Vagina (tissue), 2 donors: ENCODE measurements around the gene TXNDC9. TPM values are rescaled to one million over a fixed set of nuclear protein-coding genes. Genes with fewer than 3 reads are reported as not detected.
"Not testable (repeated sequence)": the region's sequence is repeated elsewhere in the genome, so short reads cannot be mapped to it uniquely, and the experiment has no call there.

ENCODE experiments used
- DNase-seq, 2 donors: peaks; one replicate each; pipeline ENCODE4 v3.0.0-alpha.2; 2017; ENCODE audit errors: extremely low spot score in 2 of 2
- H3K27ac ChIP-seq: fragments of 200-600 bp; sonication (generic); one replicate; pipeline ENCODE4 v1.5.1; 2019
- H3K27me3 ChIP-seq: fragments of 200-600 bp; sonication (generic); one replicate; pipeline ENCODE4 v1.5.1; 2019
- H3K36me3 ChIP-seq, 2 donors: fragments of 200-600 bp; sonication (generic); one replicate each; pipeline ENCODE4 v1.5.1; 2017 to 2019
- H3K4me1 ChIP-seq: fragments of 200-600 bp; sonication (generic); one replicate; pipeline ENCODE4 v1.5.1; 2019
- H3K4me3 ChIP-seq, 2 donors: fragments of 200-600 bp; sonication (generic); 1 replicate in 1 of 2; 2 replicates in 1 of 2; pipeline ENCODE4 v1.5.1; 2016 to 2019
- H3K9me3 ChIP-seq: fragments of 200-600 bp; sonication (generic); one replicate; pipeline ENCODE4 v1.5.1; 2019
- POLR2A ChIP-seq, 2 donors: fragments of 450-650 bp; IDR thresholded peaks; one replicate each; pipeline ENCODE4 v1.6.1; 2017; ENCODE audit warnings: antibody characterized with exemption in 2 of 2, mild to moderate bottlenecking in 2 of 2, moderate library complexity in 2 of 2
- POLR2AphosphoS5 ChIP-seq, 2 donors: sonication (generic); formaldehyde crosslinking; IDR thresholded peaks; one replicate each; pipeline ENCODE4 v1.9.0; 2017; ENCODE audit warnings: antibody characterized with exemption in 2 of 2, mild to moderate bottlenecking in 2 of 2, low read depth in 1 of 2; ENCODE audit not compliant: insufficient read depth in 1 of 2
- intact Hi-C: fragments of 100-400 bp; cut with DNase I; formaldehyde crosslinking; loops from one replicate; pipeline ENCODE4 v1.15.1; 2023
- total RNA-seq: library from RNA; depleted of rRNA; stranded (reverse); fragments of >200 nt; gene quantifications from one replicate; pipeline ENCODE4 v1.2.3, GENCODE V29; 2016
- TF ChIP-seq, protein P1 (sequence below), 3 experiments: fragments of 450-650 bp in 2 of 3; fragments of 200-600 bp in 1 of 3; sonication (generic) in 1 of 3; IDR thresholded peaks; one replicate each; pipeline ENCODE4 v1.5.1; 2017 to 2019; ENCODE audit warnings: antibody characterized with exemption in 3 of 3, mild to moderate bottlenecking in 2 of 3, moderate library complexity in 2 of 3

Gene TXNDC9
- total RNA-seq, 1 donor from 2014 or later, result 37.1 TPM

- Histone ChIP-seq H3K27ac (peak overlapping the region; percentile 91), H3K27me3 (no peaks in the 10 kb centered on the region), H3K4me3 (peak overlapping the region; percentile 78 to 97), H3K36me3 (peaks cover 0 to 15% of the 10 kb centered on the region in 2 donors), H3K9me3 (no peaks in the 10 kb centered on the region), H3K4me1 (peaks cover 34% of the 10 kb centered on the region)
- intact Hi-C loops, result no loop called here
- no peak for TF ChIP-seq POLR2A (IDR thresholded peaks at IDR 0.05)
- no peak for TF ChIP-seq POLR2AphosphoS5 (IDR thresholded peaks at IDR 0.05; ENCODE audit: insufficient read depth in 1 of 2, low read depth in 1 of 2)
- no peak for DNase-seq
Observed at GRCh38 chr2:99336804-99337112, 625 bp upstream of the TXNDC9 start.

GRCh38 chr2:99325384-99325783 lies 10.7 kb downstream of the TXNDC9 start:
- no peak for TF ChIP-seq POLR2A (IDR thresholded peaks at IDR 0.05)
- no peak for TF ChIP-seq POLR2AphosphoS5 (IDR thresholded peaks at IDR 0.05; ENCODE audit: insufficient read depth in 1 of 2, low read depth in 1 of 2)
- TF ChIP-seq, protein P1, sequence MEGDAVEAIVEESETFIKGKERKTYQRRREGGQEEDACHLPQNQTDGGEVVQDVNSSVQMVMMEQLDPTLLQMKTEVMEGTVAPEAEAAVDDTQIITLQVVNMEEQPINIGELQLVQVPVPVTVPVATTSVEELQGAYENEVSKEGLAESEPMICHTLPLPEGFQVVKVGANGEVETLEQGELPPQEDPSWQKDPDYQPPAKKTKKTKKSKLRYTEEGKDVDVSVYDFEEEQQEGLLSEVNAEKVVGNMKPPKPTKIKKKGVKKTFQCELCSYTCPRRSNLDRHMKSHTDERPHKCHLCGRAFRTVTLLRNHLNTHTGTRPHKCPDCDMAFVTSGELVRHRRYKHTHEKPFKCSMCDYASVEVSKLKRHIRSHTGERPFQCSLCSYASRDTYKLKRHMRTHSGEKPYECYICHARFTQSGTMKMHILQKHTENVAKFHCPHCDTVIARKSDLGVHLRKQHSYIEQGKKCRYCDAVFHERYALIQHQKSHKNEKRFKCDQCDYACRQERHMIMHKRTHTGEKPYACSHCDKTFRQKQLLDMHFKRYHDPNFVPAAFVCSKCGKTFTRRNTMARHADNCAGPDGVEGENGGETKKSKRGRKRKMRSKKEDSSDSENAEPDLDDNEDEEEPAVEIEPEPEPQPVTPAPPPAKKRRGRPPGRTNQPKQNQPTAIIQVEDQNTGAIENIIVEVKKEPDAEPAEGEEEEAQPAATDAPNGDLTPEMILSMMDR (IDR thresholded peaks at IDR 0.05), result no peak
- no peaks in the 10 kb centered on the region for H3K4me1 ChIP-seq
- no peak for DNase-seq
- no peaks in the 10 kb centered on the region for H3K9me3 ChIP-seq
- no peak overlapping the region for H3K27ac ChIP-seq
- peaks cover 3 to 76% of the 10 kb centered on the region in 2 donors for H3K36me3 ChIP-seq
- intact Hi-C loops, result no loop called here
- H3K4me3 ChIP-seq, result no peak overlapping the region
- H3K27me3 ChIP-seq, result no peaks in the 10 kb centered on the region

GRCh38 chr2:99317873-99318200 lies 18.3 kb downstream of the TXNDC9 start:
- H3K9me3 ChIP-seq, DNase-seq, H3K4me3 ChIP-seq, H3K27me3 ChIP-seq, intact Hi-C loops, H3K4me1 ChIP-seq, H3K27ac ChIP-seq: not testable (repeated sequence)
- peaks cover 0 to 51% of the 10 kb centered on the region in 2 donors for H3K36me3 ChIP-seq

DNA sequence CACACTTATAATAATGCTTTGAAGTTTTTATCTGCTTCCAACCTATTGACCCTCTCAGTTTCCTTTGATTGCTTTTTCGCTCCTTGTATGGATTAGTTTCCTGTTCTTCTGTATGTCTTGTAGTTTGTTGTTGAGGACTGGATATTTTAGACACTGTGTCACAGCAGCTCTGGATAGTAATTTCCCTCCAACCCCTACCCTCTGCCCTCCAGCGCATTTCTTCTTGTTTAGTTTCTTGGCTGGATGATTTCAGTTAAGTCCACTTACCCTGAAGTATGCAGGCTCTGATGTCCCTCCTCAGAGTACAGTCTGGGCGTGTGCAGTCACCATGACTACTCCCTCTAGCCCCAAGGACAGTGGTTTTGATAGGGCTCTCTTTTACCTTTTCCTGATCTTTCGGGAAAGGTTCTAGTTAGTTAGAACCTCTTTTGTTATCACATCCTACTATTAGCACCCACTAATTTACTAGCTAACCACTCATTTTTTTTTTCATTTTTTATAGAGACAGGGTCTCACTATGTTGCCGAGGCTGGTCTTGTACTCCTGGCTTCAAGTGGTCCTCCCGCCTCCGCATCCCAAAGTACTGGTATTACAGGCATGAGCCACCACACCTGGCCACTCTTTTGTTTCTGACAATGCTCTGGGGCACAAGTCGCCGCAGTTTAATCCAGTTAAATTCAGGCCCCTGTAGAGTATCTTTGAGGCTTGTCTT lies 18.8 kb downstream of the TXNDC9 start:
- Histone ChIP-seq H3K27ac (no peak overlapping the region), H3K4me3 (no peak overlapping the region), H3K9me3 (no peaks in the 10 kb centered on the region), H3K36me3 (peaks cover 0 to 46% of the 10 kb centered on the region in 2 donors), H3K27me3 (no peaks in the 10 kb centered on the region), H3K4me1 (no peaks in the 10 kb centered on the region)
- intact Hi-C loops, result no loop called here
- DNase-seq, result no peak
- TF ChIP-seq POLR2AphosphoS5 (IDR thresholded peaks at IDR 0.05; ENCODE audit: insufficient read depth in 1 of 2, low read depth in 1 of 2), result no peak
- TF ChIP-seq POLR2A (IDR thresholded peaks at IDR 0.05), result no peak
- TF ChIP-seq, protein P1 (IDR thresholded peaks at IDR 0.05), result no peak

DNA sequence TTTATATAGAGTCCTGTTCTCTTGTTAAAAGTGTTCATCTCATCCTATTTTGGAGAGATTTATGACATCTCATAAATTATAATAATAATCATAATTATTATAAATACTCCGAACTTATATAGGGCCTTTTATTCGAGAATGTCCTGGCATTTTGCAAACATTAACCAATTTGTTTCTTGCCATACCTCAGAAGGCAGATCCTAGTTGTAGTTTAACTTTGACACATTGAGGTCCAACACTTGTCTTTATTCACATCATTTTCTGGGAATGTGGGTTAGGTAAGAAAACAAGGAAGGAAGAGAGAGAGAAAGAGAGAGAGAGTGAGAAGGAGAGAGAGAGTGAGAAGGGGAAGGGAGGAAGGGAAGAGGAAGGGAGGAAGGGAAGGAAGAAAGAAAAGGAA lies 35.0 kb downstream of the TXNDC9 start, which contains the start of gene LYG1:
Gene LYG1 (minus strand): TSS at position 101 of the 400 bp plus-strand sequence. CDS start 5,527 bp downstream, outside the sequence.
- intact Hi-C loops, H3K36me3 ChIP-seq, DNase-seq, H3K27ac ChIP-seq, H3K4me3 ChIP-seq, H3K4me1 ChIP-seq, H3K27me3 ChIP-seq, H3K9me3 ChIP-seq: not testable (repeated sequence)

DNA sequence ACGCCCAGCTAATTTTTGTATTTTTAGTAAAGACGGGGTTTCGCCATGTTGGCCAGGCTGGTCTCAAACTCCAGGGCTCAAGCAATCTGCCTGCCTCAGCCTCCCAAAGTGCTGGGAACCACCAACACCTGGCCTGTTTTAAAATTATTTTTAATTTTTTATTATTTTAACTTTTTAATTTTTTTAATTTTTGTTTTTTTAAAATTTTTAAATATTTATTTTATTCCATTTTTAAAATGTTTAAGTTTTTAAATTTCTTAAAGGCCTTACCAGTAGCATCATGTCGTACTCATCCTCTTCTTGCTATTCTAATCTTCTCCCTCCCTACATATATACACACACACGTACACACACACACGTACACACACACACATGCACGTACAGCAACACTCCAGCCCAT lies 36.6 kb downstream of the TXNDC9 start:
- Histone ChIP-seq H3K27ac (no peak overlapping the region), H3K27me3 (no peaks in the 10 kb centered on the region), H3K4me1 (no peaks in the 10 kb centered on the region), H3K4me3 (no peak overlapping the region), H3K9me3 (no peaks in the 10 kb centered on the region), H3K36me3 (no peaks in the 10 kb centered on the region)
- intact Hi-C loops, result no loop called here
- TF ChIP-seq POLR2A (IDR thresholded peaks at IDR 0.05) (no peak), POLR2AphosphoS5 (IDR thresholded peaks at IDR 0.05; ENCODE audit: insufficient read depth in 1 of 2, low read depth in 1 of 2) (no peak)
- TF ChIP-seq, protein P1 (IDR thresholded peaks at IDR 0.05), result no peak
- DNase-seq, result no peak
